Colonic mucosa (tissue), 4 donors: Measurements from ENCODE around the gene POLR3B. TPM values are rescaled to one million over a fixed set of nuclear protein-coding genes. Genes with fewer than 3 reads are reported as not detected.

Experiments used
- DNase-seq: peaks from one replicate; pipeline ENCODE4 v3.0.0-alpha.2; 2020
- H3K27ac ChIP-seq: fragments of 200-600 bp; one replicate; pipeline ENCODE4 v1.8.0; 2021
- H3K27me3 ChIP-seq: fragments of 200-600 bp; one replicate; pipeline ENCODE4 v1.8.0; 2021
- H3K36me3 ChIP-seq: fragments of 200-600 bp; one replicate; pipeline ENCODE4 v1.8.0; 2021
- H3K4me1 ChIP-seq: fragments of 200-600 bp; one replicate; pipeline ENCODE4 v1.8.0; 2021; ENCODE audit warnings: mild to moderate bottlenecking
- H3K4me3 ChIP-seq: fragments of 200-600 bp; one replicate; pipeline ENCODE4 v1.8.0; 2021
- H3K9ac ChIP-seq, 2 donors: one replicate each; pipeline ENCODE4 v1.7.0; 2013; ENCODE audit warnings: control low read depth in 2 of 2, low read depth in 2 of 2, low read length in 2 of 2
- H3K9me3 ChIP-seq: fragments of 200-600 bp; one replicate; pipeline ENCODE4 v1.8.0; 2021
- intact Hi-C: fragments of 100-400 bp; cut with DNase I; formaldehyde crosslinking; loops from one replicate; pipeline ENCODE4 v1.14.1; 2022
- total RNA-seq, 2 donors: library from RNA; stranded (reverse); fragmentation: NEBNext Ultra II Directional in 1 of 2; extraction: Animal tissue kit (Norgen Biotek cat#: 25700) in 1 of 2; gene quantifications; one replicate each; pipeline ENCODE4 v1.2.1, GENCODE V29; 2021
- TF ChIP-seq, protein P1 (sequence below): fragments of 200-600 bp; IDR thresholded peaks from one replicate; pipeline ENCODE4 v1.8.0; 2022; ENCODE audit warnings: antibody characterized with exemption, mild to moderate bottlenecking
- donor health status: healthy.
- donor health status: DM: no; HTN: no; CAD: no.
- donor health status: DM: no; HTN: no; CAD: no.

The POLR3B gene
- total RNA-seq, 2 donors from 2014 or later = 5.7 to 10.4 TPM

DNA sequence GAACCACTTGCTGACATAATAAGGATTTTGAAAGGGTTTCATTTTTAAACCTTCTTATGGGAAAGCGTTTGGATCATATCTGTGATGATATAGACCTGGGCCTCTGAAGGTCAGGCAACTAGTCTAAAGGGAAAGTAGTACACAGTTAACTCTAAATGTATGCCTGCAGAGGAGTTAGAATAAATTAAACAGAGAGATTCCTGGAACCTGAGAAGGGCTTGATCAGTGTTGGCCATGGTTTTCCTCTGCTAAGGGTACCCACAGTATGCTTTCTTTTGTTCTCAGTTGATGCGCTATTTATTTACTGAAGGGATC is 14.4 kb upstream of the POLR3B start:
- DNase-seq = no peak
- TF ChIP-seq, protein P1, sequence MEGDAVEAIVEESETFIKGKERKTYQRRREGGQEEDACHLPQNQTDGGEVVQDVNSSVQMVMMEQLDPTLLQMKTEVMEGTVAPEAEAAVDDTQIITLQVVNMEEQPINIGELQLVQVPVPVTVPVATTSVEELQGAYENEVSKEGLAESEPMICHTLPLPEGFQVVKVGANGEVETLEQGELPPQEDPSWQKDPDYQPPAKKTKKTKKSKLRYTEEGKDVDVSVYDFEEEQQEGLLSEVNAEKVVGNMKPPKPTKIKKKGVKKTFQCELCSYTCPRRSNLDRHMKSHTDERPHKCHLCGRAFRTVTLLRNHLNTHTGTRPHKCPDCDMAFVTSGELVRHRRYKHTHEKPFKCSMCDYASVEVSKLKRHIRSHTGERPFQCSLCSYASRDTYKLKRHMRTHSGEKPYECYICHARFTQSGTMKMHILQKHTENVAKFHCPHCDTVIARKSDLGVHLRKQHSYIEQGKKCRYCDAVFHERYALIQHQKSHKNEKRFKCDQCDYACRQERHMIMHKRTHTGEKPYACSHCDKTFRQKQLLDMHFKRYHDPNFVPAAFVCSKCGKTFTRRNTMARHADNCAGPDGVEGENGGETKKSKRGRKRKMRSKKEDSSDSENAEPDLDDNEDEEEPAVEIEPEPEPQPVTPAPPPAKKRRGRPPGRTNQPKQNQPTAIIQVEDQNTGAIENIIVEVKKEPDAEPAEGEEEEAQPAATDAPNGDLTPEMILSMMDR = no peak
- no peak overlapping the region for H3K4me3 ChIP-seq
- H3K27ac ChIP-seq = peak overlapping the region; percentile 34
- H3K9me3 ChIP-seq = no peaks in the 10 kb centered on the region
- intact Hi-C loops = loop anchor here (5.0 kb wide), 1 partner anchor 116 kb away; no protein-coding TSS in a partner anchor
- no peak overlapping the region for H3K9ac ChIP-seq
- H3K36me3 ChIP-seq = no peaks in the 10 kb centered on the region
- no peaks in the 10 kb centered on the region for H3K27me3 ChIP-seq
- H3K4me1 ChIP-seq = peaks cover 9% of the 10 kb centered on the region

- intact Hi-C loops = loop anchor here (5.0 kb wide), 1 partner anchor 117 kb away; no protein-coding TSS in a partner anchor
- TF ChIP-seq, protein P1 = no peak
- H3K4me3 ChIP-seq = no peak overlapping the region
- H3K9me3 ChIP-seq = no peaks in the 10 kb centered on the region
- no peak for DNase-seq
- H3K36me3 ChIP-seq = no peaks in the 10 kb centered on the region
- H3K4me1 ChIP-seq = peaks cover 9% of the 10 kb centered on the region
- no peaks in the 10 kb centered on the region for H3K27me3 ChIP-seq
- H3K27ac ChIP-seq = no peak overlapping the region
- no peak overlapping the region for H3K9ac ChIP-seq
Observed at GRCh38 chr12:106344131-106344530, 13.4 kb upstream of the POLR3B start.

- intact Hi-C loops = no loop called here
Observed at GRCh38 chr12:106345746-106346145, 11.8 kb upstream of the POLR3B start.

GRCh38 chr12:106348411-106348810 is 9.1 kb upstream of the POLR3B start:
- no peak overlapping the region for H3K27ac ChIP-seq
- no peaks in the 10 kb centered on the region for H3K36me3 ChIP-seq
- H3K9ac ChIP-seq = no peak overlapping the region
- TF ChIP-seq, protein P1 = no peak
- H3K27me3 ChIP-seq = no peaks in the 10 kb centered on the region
- no peaks in the 10 kb centered on the region for H3K9me3 ChIP-seq
- no peak for DNase-seq
- no peak overlapping the region for H3K4me3 ChIP-seq
- H3K4me1 ChIP-seq = no peaks in the 10 kb centered on the region
- intact Hi-C loops = no loop called here

More at GRCh38 chr12:106345746-106346145, 11.8 kb upstream of the POLR3B start:
- H3K9me3 ChIP-seq = no peaks in the 10 kb centered on the region
- H3K36me3 ChIP-seq = no peaks in the 10 kb centered on the region
- H3K27me3 ChIP-seq = no peaks in the 10 kb centered on the region
- peak; percentile 45 for DNase-seq
- no peak overlapping the region for H3K9ac ChIP-seq
- no peak overlapping the region for H3K27ac ChIP-seq
- H3K4me3 ChIP-seq = no peak overlapping the region
- TF ChIP-seq, protein P1 = peak; percentile 26
- peaks cover 9% of the 10 kb centered on the region for H3K4me1 ChIP-seq

- Histone ChIP-seq H3K9me3 (no peaks in the 10 kb centered on the region), H3K36me3 (no peaks in the 10 kb centered on the region), H3K27ac (no peak overlapping the region), H3K4me1 (no peaks in the 10 kb centered on the region), H3K27me3 (no peaks in the 10 kb centered on the region), H3K9ac (no peak overlapping the region), H3K4me3 (no peak overlapping the region)
- intact Hi-C loops = no loop called here
- no peak for DNase-seq
- TF ChIP-seq, protein P1 = no peak
Observed at GRCh38 chr12:106353175-106353574, 4.4 kb upstream of the POLR3B start.
